GM19397 (cell line): ENCODE measurements around the gene PRKN.

Experiments
- ATAC-seq: cut with Tn5 transposase; IDR thresholded peaks from one replicate; pipeline ENCODE4 v1.9.1; 2021; ENCODE audit warnings: mild to moderate bottlenecking, moderate library complexity; ENCODE audit not compliant: unreplicated experiment

Gene PRKN

GRCh38 chr6:162622572-162622971, 105.0 kb downstream of the PRKN start:
- no peak for ATAC-seq

GRCh38 chr6:162621246-162621645, 106.3 kb downstream of the PRKN start:
- no peak for ATAC-seq

- ATAC-seq = no peak
These were observed 107.5 kb downstream of the PRKN start for GRCh38 chr6:162620073-162620472.

GRCh38 chr6:162618448-162619002, 109.0 kb downstream of the PRKN start:
- no peak for ATAC-seq

- ATAC-seq = no peak
These were observed 112.4 kb downstream of the PRKN start for GRCh38 chr6:162615016-162615705.

GRCh38 chr6:162613310-162613709, 114.3 kb downstream of the PRKN start:
- ATAC-seq = no peak

- no peak for ATAC-seq
These were observed 115.0 kb downstream of the PRKN start for GRCh38 chr6:162612613-162613012.

GRCh38 chr6:162610351-162610750, 117.2 kb downstream of the PRKN start:
- no peak for ATAC-seq

GRCh38 chr6:162605881-162606280, 121.7 kb downstream of the PRKN start:
- ATAC-seq = no peak

- ATAC-seq = no peak
These were observed 124.1 kb downstream of the PRKN start for GRCh38 chr6:162603231-162604015.

GRCh38 chr6:162602759-162603158, 124.8 kb downstream of the PRKN start:
- no peak for ATAC-seq

- no peak for ATAC-seq
These were observed 130.9 kb downstream of the PRKN start for GRCh38 chr6:162596676-162597075.

- ATAC-seq = no peak
These were observed 136.0 kb downstream of the PRKN start for GRCh38 chr6:162591517-162591916.

GRCh38 chr6:162581988-162582780, 145.4 kb downstream of the PRKN start:
- ATAC-seq = no peak

- no peak for ATAC-seq
These were observed 146.9 kb downstream of the PRKN start for GRCh38 chr6:162580619-162581018.

- ATAC-seq = no peak
These were observed 151.6 kb downstream of the PRKN start for GRCh38 chr6:162576016-162576415.

- no peak for ATAC-seq
These were observed 155.3 kb downstream of the PRKN start for GRCh38 chr6:162572240-162572639.

GRCh38 chr6:162568266-162568665, 159.3 kb downstream of the PRKN start:
- no peak for ATAC-seq

- ATAC-seq = no peak
These were observed 165.5 kb downstream of the PRKN start for GRCh38 chr6:162562041-162562440.

- no peak for ATAC-seq
These were observed 166.7 kb downstream of the PRKN start for GRCh38 chr6:162560891-162561290.

- ATAC-seq = no peak
These were observed 173.0 kb downstream of the PRKN start for GRCh38 chr6:162554531-162554930.
